ENCODE measurements around the gene PRELID2. TPM values are rescaled to one million over a fixed set of nuclear protein-coding genes. Genes with fewer than 3 reads are reported as not detected.

The PRELID2 gene
- total RNA-seq, 4 donors from 2014 or later = 21.8 to 54.5 (median 34.4) TPM

DNA sequence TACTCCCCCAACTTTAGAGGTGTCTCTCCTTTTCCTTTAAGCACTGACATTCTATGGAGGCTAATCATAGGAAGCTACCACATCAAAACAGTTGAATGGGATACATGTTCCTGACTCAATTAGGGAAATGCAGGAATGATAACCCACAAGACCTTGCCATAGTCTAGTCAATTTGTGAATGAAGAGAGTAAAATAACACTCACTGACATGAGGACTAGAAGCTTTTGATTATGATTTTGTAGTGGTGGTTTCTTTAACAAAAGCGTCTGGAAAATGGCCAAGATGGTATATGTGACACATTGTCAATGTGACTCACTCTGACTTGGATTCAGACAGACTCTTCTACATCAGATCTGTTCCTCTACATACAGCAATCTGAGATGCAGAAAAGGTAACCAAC lies 13.7 kb upstream of the PRELID2 start:
- Histone ChIP-seq H3K36me3 (no peaks in the 10 kb centered on the region), H3K4me1 (no peaks in the 10 kb centered on the region), H3K27me3 (no peaks in the 10 kb centered on the region), H3K27ac (no peak overlapping the region), H3K4me3 (no peak overlapping the region), H3K9me3 (no peaks in the 10 kb centered on the region)
- intact Hi-C loops (cut with DNase I; ENCODE audit: low total_unique reads) = no loop called here
- no peak for DNase-seq
- TF ChIP-seq, protein P1, sequence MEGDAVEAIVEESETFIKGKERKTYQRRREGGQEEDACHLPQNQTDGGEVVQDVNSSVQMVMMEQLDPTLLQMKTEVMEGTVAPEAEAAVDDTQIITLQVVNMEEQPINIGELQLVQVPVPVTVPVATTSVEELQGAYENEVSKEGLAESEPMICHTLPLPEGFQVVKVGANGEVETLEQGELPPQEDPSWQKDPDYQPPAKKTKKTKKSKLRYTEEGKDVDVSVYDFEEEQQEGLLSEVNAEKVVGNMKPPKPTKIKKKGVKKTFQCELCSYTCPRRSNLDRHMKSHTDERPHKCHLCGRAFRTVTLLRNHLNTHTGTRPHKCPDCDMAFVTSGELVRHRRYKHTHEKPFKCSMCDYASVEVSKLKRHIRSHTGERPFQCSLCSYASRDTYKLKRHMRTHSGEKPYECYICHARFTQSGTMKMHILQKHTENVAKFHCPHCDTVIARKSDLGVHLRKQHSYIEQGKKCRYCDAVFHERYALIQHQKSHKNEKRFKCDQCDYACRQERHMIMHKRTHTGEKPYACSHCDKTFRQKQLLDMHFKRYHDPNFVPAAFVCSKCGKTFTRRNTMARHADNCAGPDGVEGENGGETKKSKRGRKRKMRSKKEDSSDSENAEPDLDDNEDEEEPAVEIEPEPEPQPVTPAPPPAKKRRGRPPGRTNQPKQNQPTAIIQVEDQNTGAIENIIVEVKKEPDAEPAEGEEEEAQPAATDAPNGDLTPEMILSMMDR (IDR thresholded peaks at IDR 0.05) = no peak

DNA sequence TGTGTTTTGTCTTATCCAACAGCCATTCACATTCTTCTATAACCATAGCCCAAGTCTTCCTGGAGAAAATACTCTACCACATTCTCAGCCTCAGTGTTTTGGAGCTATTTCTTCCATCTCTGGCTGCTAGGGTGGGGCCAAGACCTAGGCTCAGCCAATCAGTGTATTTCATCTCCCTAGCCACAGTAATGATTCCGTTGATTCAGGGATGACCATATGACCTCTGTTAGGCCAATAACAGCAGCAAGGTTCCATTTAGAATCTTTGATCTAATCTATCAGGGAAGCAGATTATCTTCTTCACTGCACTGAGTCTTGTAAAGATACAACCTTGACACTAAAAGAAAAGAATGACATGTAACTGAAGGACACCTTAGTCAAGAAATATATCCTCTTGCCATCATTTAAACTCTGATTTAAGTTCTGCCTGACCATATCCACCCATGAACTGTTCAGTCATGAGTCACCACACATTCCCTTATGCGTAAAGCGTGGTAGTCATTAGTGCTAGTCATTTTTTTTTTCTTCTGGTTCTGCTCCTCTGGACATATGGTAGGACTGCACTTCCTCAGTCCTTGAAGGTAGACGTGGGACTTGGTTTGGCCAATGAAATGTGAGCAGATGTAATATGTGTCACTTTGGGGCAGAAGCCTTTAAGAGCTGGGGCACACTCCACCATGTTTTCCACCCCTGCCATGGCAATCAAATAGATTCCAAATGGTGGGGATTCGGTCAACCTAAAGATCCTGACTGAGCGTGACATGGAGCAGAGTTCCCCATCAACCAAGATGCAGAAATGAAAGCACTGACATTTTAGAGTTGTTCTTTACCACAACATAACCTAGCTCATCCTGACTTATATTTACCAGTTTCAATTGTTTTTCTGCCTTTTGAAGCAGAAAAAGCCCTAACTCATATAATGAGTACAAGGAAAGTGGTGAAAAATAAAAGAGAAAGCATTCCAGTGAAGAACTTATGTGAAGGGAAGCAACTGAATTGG lies 12.7 kb upstream of the PRELID2 start:
- H3K27me3 ChIP-seq = no peaks in the 10 kb centered on the region
- H3K36me3 ChIP-seq = no peaks in the 10 kb centered on the region
- DNase-seq = no peak
- no peaks in the 10 kb centered on the region for H3K4me1 ChIP-seq
- intact Hi-C loops (cut with DNase I; ENCODE audit: low total_unique reads) = no loop called here
- no peak overlapping the region for H3K27ac ChIP-seq
- H3K9me3 ChIP-seq = no peaks in the 10 kb centered on the region
- no peak for TF ChIP-seq POLR2A (IDR thresholded peaks at IDR 0.05)
- TF ChIP-seq, protein P1 (IDR thresholded peaks at IDR 0.05) = no peak
- no peak overlapping the region for H3K4me3 ChIP-seq

DNA sequence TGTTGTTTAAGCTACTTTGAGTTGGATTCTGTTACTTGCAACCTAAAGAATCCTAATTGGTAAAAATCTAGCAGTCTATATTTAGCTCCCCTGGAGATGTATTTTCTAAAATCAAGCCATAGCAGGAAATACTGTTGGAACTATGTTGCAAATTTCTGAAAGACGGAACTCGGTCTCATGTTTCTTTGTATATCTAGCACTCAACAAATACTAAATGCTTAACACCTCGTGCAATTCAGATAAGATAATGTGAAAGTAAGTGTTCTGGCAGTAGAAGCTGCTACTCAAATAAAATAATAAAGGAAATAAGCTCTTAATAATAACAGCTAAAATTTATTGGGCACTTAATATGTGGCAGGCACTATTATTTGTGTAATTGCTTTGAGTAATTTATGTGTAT lies 10.9 kb upstream of the PRELID2 start:
- Histone ChIP-seq H3K4me1 (no peaks in the 10 kb centered on the region), H3K27ac (no peak overlapping the region), H3K4me3 (no peak overlapping the region), H3K27me3 (no peaks in the 10 kb centered on the region), H3K36me3 (no peaks in the 10 kb centered on the region), H3K9me3 (no peaks in the 10 kb centered on the region)
- DNase-seq = no peak
- intact Hi-C loops (cut with DNase I; ENCODE audit: low total_unique reads) = no loop called here
- no peak for TF ChIP-seq POLR2A (IDR thresholded peaks at IDR 0.05)
- TF ChIP-seq, protein P1 (IDR thresholded peaks at IDR 0.05) = no peak

DNA sequence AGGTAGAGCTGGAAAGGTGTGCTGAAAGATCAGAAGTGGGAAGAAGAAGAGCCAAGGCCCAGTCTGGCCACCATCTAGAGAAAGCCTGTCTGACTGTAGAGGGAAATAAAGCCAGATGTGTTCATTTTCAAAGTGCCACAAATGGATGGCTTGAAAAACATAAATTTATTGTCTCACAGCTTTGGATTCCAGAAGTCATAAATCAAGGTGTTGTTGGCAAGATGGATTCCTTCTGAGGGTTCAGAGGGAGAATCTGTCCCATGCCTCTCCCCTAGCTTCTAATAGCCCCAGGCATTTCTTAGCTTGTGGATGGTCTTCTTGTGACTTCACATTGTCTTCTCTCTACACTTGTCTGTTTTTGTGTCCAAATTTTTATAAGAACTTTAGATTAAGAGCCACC lies 6.2 kb upstream of the PRELID2 start:
- no peaks in the 10 kb centered on the region for H3K27me3 ChIP-seq
- no peaks in the 10 kb centered on the region for H3K36me3 ChIP-seq
- intact Hi-C loops (cut with DNase I; ENCODE audit: low total_unique reads) = no loop called here
- DNase-seq = no peak
- H3K9me3 ChIP-seq = no peaks in the 10 kb centered on the region
- TF ChIP-seq, protein P1 (IDR thresholded peaks at IDR 0.05) = no peak
- TF ChIP-seq POLR2A (IDR thresholded peaks at IDR 0.05) = no peak
- H3K27ac ChIP-seq = no peak overlapping the region
- H3K4me1 ChIP-seq = no peaks in the 10 kb centered on the region
- H3K4me3 ChIP-seq = no peak overlapping the region

DNA sequence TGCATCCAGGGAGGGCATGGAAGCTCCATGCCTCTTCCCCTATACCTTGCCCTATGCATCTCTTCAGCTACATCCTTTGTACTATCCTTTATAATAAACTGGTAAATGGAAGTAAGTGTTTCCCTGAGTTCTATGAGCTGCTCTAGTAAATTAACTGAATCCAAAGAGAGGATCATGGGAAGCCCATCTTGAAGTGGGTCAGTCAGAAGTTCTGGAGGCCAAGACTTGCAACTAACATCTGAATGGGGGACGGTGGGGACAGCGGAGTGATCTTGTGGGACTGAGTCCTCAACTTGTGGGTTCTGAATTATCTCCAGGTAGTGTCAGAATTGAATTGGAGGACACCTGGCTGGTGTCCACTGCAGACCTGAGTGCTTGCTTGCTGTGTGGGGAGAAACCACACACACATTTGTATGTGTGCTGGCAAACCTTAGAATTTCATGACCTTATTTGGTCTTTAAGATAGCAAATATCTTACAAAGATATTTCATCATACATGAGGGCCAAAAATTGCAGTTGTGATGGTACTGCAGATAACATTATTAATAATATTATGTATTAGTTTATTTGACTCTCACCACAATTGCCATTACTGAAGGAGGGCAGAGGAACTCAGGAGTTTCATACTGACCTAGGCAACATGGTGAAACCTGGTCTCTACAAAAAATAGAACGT lies 5.5 kb upstream of the PRELID2 start:
- Histone ChIP-seq H3K27me3 (no peaks in the 10 kb centered on the region), H3K36me3 (no peaks in the 10 kb centered on the region), H3K4me1 (no peaks in the 10 kb centered on the region), H3K4me3 (no peak overlapping the region), H3K9me3 (no peaks in the 10 kb centered on the region), H3K27ac (no peak overlapping the region)
- TF ChIP-seq, protein P1 (IDR thresholded peaks at IDR 0.05) = no peak
- TF ChIP-seq POLR2A (IDR thresholded peaks at IDR 0.05) = no peak
- intact Hi-C loops (cut with DNase I; ENCODE audit: low total_unique reads) = no loop called here
- DNase-seq = no peak

Measured in uterus (tissue), 4 donors.